ENCODE data around the gene SYNE1.

Gene SYNE1

GRCh38 chr6:152394303-152394702 lies 242.9 kb downstream of the SYNE1 start:
- Histone ChIP-seq H3K27ac (ENCODE audit: insufficient read depth, low read length, poor library complexity, severe bottlenecking) (no peak overlapping the region), H3K27me3 (replicated peaks; ENCODE audit: control insufficient read depth, insufficient read depth, low read length, poor library complexity, severe bottlenecking) (no peaks in the 10 kb centered on the region), H3K4me3 (ENCODE audit: insufficient read depth, low read depth, low read length, poor library complexity, severe bottlenecking) (no peak overlapping the region), H3K9me3 (ENCODE audit: control insufficient read depth, low read length) (no peaks in the 10 kb centered on the region), H3K36me3 (ENCODE audit: control insufficient read depth, insufficient read depth, low read length) (no peaks in the 10 kb centered on the region), H3K4me1 (ENCODE audit: control insufficient read depth, insufficient read depth, low read length, poor library complexity, severe bottlenecking) (no peaks in the 10 kb centered on the region)
- no peak for DNase-seq

- no peaks in the 10 kb centered on the region for H3K36me3 ChIP-seq (ENCODE audit: control insufficient read depth, insufficient read depth, low read length)
- no peaks in the 10 kb centered on the region for H3K27me3 ChIP-seq (replicated peaks; ENCODE audit: control insufficient read depth, insufficient read depth, low read length, poor library complexity, severe bottlenecking)
- H3K27ac ChIP-seq (ENCODE audit: insufficient read depth, low read length, poor library complexity, severe bottlenecking), result no peak overlapping the region
- H3K4me1 ChIP-seq (ENCODE audit: control insufficient read depth, insufficient read depth, low read length, poor library complexity, severe bottlenecking), result no peaks in the 10 kb centered on the region
- DNase-seq, result no peak
- H3K4me3 ChIP-seq (ENCODE audit: insufficient read depth, low read depth, low read length, poor library complexity, severe bottlenecking), result no peak overlapping the region
- no peaks in the 10 kb centered on the region for H3K9me3 ChIP-seq (ENCODE audit: control insufficient read depth, low read length)
Observed at GRCh38 chr6:152391179-152391880, 245.8 kb downstream of the SYNE1 start.

GRCh38 chr6:152387091-152387490 lies 250.1 kb downstream of the SYNE1 start:
- Histone ChIP-seq H3K4me1 (ENCODE audit: control insufficient read depth, insufficient read depth, low read length, poor library complexity, severe bottlenecking) (no peaks in the 10 kb centered on the region), H3K27me3 (replicated peaks; ENCODE audit: control insufficient read depth, insufficient read depth, low read length, poor library complexity, severe bottlenecking) (no peaks in the 10 kb centered on the region), H3K36me3 (ENCODE audit: control insufficient read depth, insufficient read depth, low read length) (no peaks in the 10 kb centered on the region), H3K4me3 (ENCODE audit: insufficient read depth, low read depth, low read length, poor library complexity, severe bottlenecking) (no peak overlapping the region), H3K27ac (ENCODE audit: insufficient read depth, low read length, poor library complexity, severe bottlenecking) (no peak overlapping the region), H3K9me3 (ENCODE audit: control insufficient read depth, low read length) (no peaks in the 10 kb centered on the region)
- no peak for DNase-seq

- H3K36me3 ChIP-seq (ENCODE audit: control insufficient read depth, insufficient read depth, low read length), result no peaks in the 10 kb centered on the region
- DNase-seq, result no peak
Observed at GRCh38 chr6:152386131-152386530, 251.0 kb downstream of the SYNE1 start.

GRCh38 chr6:152380993-152381898 lies 255.9 kb downstream of the SYNE1 start:
- Histone ChIP-seq H3K4me1 (ENCODE audit: control insufficient read depth, insufficient read depth, low read length, poor library complexity, severe bottlenecking) (no peaks in the 10 kb centered on the region), H3K27ac (ENCODE audit: insufficient read depth, low read length, poor library complexity, severe bottlenecking) (no peak overlapping the region)
- no peak for DNase-seq

More at GRCh38 chr6:152386131-152386530, 251.0 kb downstream of the SYNE1 start:
- Histone ChIP-seq H3K27ac (ENCODE audit: insufficient read depth, low read length, poor library complexity, severe bottlenecking) (no peak overlapping the region), H3K4me1 (ENCODE audit: control insufficient read depth, insufficient read depth, low read length, poor library complexity, severe bottlenecking) (no peaks in the 10 kb centered on the region), H3K27me3 (replicated peaks; ENCODE audit: control insufficient read depth, insufficient read depth, low read length, poor library complexity, severe bottlenecking) (no peaks in the 10 kb centered on the region), H3K9me3 (ENCODE audit: control insufficient read depth, low read length) (no peaks in the 10 kb centered on the region), H3K4me3 (ENCODE audit: insufficient read depth, low read depth, low read length, poor library complexity, severe bottlenecking) (no peak overlapping the region)

GRCh38 chr6:152380351-152380767 lies 256.8 kb downstream of the SYNE1 start:
- Histone ChIP-seq H3K4me3 (ENCODE audit: insufficient read depth, low read depth, low read length, poor library complexity, severe bottlenecking) (no peak overlapping the region), H3K9me3 (ENCODE audit: control insufficient read depth, low read length) (no peaks in the 10 kb centered on the region), H3K27me3 (replicated peaks; ENCODE audit: control insufficient read depth, insufficient read depth, low read length, poor library complexity, severe bottlenecking) (no peaks in the 10 kb centered on the region), H3K36me3 (ENCODE audit: control insufficient read depth, insufficient read depth, low read length) (no peaks in the 10 kb centered on the region), H3K4me1 (ENCODE audit: control insufficient read depth, insufficient read depth, low read length, poor library complexity, severe bottlenecking) (no peaks in the 10 kb centered on the region), H3K27ac (ENCODE audit: insufficient read depth, low read length, poor library complexity, severe bottlenecking) (no peak overlapping the region)
- no peak for DNase-seq

More at GRCh38 chr6:152380993-152381898, 255.9 kb downstream of the SYNE1 start:
- no peaks in the 10 kb centered on the region for H3K36me3 ChIP-seq (ENCODE audit: control insufficient read depth, insufficient read depth, low read length)
- H3K27me3 ChIP-seq (replicated peaks; ENCODE audit: control insufficient read depth, insufficient read depth, low read length, poor library complexity, severe bottlenecking), result no peaks in the 10 kb centered on the region
- H3K4me3 ChIP-seq (ENCODE audit: insufficient read depth, low read depth, low read length, poor library complexity, severe bottlenecking), result no peak overlapping the region
- no peaks in the 10 kb centered on the region for H3K9me3 ChIP-seq (ENCODE audit: control insufficient read depth, low read length)

- no peak overlapping the region for H3K4me3 ChIP-seq (ENCODE audit: insufficient read depth, low read depth, low read length, poor library complexity, severe bottlenecking)
- H3K27me3 ChIP-seq (replicated peaks; ENCODE audit: control insufficient read depth, insufficient read depth, low read length, poor library complexity, severe bottlenecking), result no peaks in the 10 kb centered on the region
- H3K36me3 ChIP-seq (ENCODE audit: control insufficient read depth, insufficient read depth, low read length), result no peaks in the 10 kb centered on the region
- H3K4me1 ChIP-seq (ENCODE audit: control insufficient read depth, insufficient read depth, low read length, poor library complexity, severe bottlenecking), result no peaks in the 10 kb centered on the region
- no peaks in the 10 kb centered on the region for H3K9me3 ChIP-seq (ENCODE audit: control insufficient read depth, low read length)
- no peak for DNase-seq
- no peak overlapping the region for H3K27ac ChIP-seq (ENCODE audit: insufficient read depth, low read length, poor library complexity, severe bottlenecking)
Observed at GRCh38 chr6:152379423-152379822, 257.7 kb downstream of the SYNE1 start.

GRCh38 chr6:152378169-152378568 lies 259.0 kb downstream of the SYNE1 start:
- no peak overlapping the region for H3K27ac ChIP-seq (ENCODE audit: insufficient read depth, low read length, poor library complexity, severe bottlenecking)

GRCh38 chr6:152375197-152375596 lies 262.0 kb downstream of the SYNE1 start:
- DNase-seq, result no peak
- no peaks in the 10 kb centered on the region for H3K36me3 ChIP-seq (ENCODE audit: control insufficient read depth, insufficient read depth, low read length)
- H3K27me3 ChIP-seq (replicated peaks; ENCODE audit: control insufficient read depth, insufficient read depth, low read length, poor library complexity, severe bottlenecking), result no peaks in the 10 kb centered on the region
- no peak overlapping the region for H3K27ac ChIP-seq (ENCODE audit: insufficient read depth, low read length, poor library complexity, severe bottlenecking)
- H3K9me3 ChIP-seq (ENCODE audit: control insufficient read depth, low read length), result no peaks in the 10 kb centered on the region
- no peak overlapping the region for H3K4me3 ChIP-seq (ENCODE audit: insufficient read depth, low read depth, low read length, poor library complexity, severe bottlenecking)
- H3K4me1 ChIP-seq (ENCODE audit: control insufficient read depth, insufficient read depth, low read length, poor library complexity, severe bottlenecking), result no peaks in the 10 kb centered on the region

More at GRCh38 chr6:152378169-152378568, 259.0 kb downstream of the SYNE1 start:
- no peaks in the 10 kb centered on the region for H3K9me3 ChIP-seq (ENCODE audit: control insufficient read depth, low read length)
- H3K27me3 ChIP-seq (replicated peaks; ENCODE audit: control insufficient read depth, insufficient read depth, low read length, poor library complexity, severe bottlenecking), result no peaks in the 10 kb centered on the region
- no peak overlapping the region for H3K4me3 ChIP-seq (ENCODE audit: insufficient read depth, low read depth, low read length, poor library complexity, severe bottlenecking)
- no peaks in the 10 kb centered on the region for H3K4me1 ChIP-seq (ENCODE audit: control insufficient read depth, insufficient read depth, low read length, poor library complexity, severe bottlenecking)
- no peak for DNase-seq
- H3K36me3 ChIP-seq (ENCODE audit: control insufficient read depth, insufficient read depth, low read length), result no peaks in the 10 kb centered on the region

GRCh38 chr6:152372945-152373344 lies 264.2 kb downstream of the SYNE1 start:
- H3K27me3 ChIP-seq (replicated peaks; ENCODE audit: control insufficient read depth, insufficient read depth, low read length, poor library complexity, severe bottlenecking), result peaks cover 4% of the 10 kb centered on the region
- no peak overlapping the region for H3K27ac ChIP-seq (ENCODE audit: insufficient read depth, low read length, poor library complexity, severe bottlenecking)
- DNase-seq, result no peak
- no peak overlapping the region for H3K4me3 ChIP-seq (ENCODE audit: insufficient read depth, low read depth, low read length, poor library complexity, severe bottlenecking)
- no peaks in the 10 kb centered on the region for H3K9me3 ChIP-seq (ENCODE audit: control insufficient read depth, low read length)
- no peaks in the 10 kb centered on the region for H3K4me1 ChIP-seq (ENCODE audit: control insufficient read depth, insufficient read depth, low read length, poor library complexity, severe bottlenecking)
- no peaks in the 10 kb centered on the region for H3K36me3 ChIP-seq (ENCODE audit: control insufficient read depth, insufficient read depth, low read length)

Data from effector memory CD4-positive, alpha-beta T cell (primary cell).